ENCODE measurements around the gene DLG2.
A peak's percentile ranks its signal among the peaks of the same experiment; 100 is the strongest.

Gene DLG2

GRCh38 chr11:84871116-84871515 lies 756.0 kb downstream of the DLG2 start:
- no peak for DNase-seq (ENCODE audit: low read depth in 2 of 2)
- TF ChIP-seq CTCF (IDR thresholded peaks at IDR 0.05; ENCODE audit: low read depth, low read length), result no peak
- no peak overlapping the region for H3K4me3 ChIP-seq (replicated peaks in 1 of 2; ENCODE audit: low read depth in 2 of 2, low read length in 2 of 2)

- no peak overlapping the region for H3K4me3 ChIP-seq (replicated peaks in 1 of 2; ENCODE audit: low read depth in 2 of 2, low read length in 2 of 2)
- TF ChIP-seq CTCF (IDR thresholded peaks at IDR 0.05; ENCODE audit: low read depth, low read length), result no peak
- no peak for DNase-seq (ENCODE audit: low read depth in 2 of 2)
Observed at GRCh38 chr11:84870486-84870885, 756.7 kb downstream of the DLG2 start.

GRCh38 chr11:84866922-84867321 lies 760.2 kb downstream of the DLG2 start:
- DNase-seq (ENCODE audit: low read depth in 2 of 2), result no peak

GRCh38 chr11:84865791-84866535 lies 761.2 kb downstream of the DLG2 start:
- no peak for TF ChIP-seq CTCF (IDR thresholded peaks at IDR 0.05; ENCODE audit: low read depth, low read length)
- H3K4me3 ChIP-seq (replicated peaks in 1 of 2; ENCODE audit: low read depth in 2 of 2, low read length in 2 of 2), result no peak overlapping the region
- DNase-seq (ENCODE audit: low read depth in 2 of 2), result no peak

More at GRCh38 chr11:84866922-84867321, 760.2 kb downstream of the DLG2 start:
- no peak overlapping the region for H3K4me3 ChIP-seq (replicated peaks in 1 of 2; ENCODE audit: low read depth in 2 of 2, low read length in 2 of 2)
- no peak for TF ChIP-seq CTCF (IDR thresholded peaks at IDR 0.05; ENCODE audit: low read depth, low read length)

GRCh38 chr11:84865257-84865656 lies 761.9 kb downstream of the DLG2 start:
- DNase-seq (ENCODE audit: low read depth in 2 of 2), result peak in 1 of 2 donors; percentile 53
- H3K4me3 ChIP-seq (replicated peaks in 1 of 2; ENCODE audit: low read depth in 2 of 2, low read length in 2 of 2), result no peak overlapping the region
- TF ChIP-seq CTCF (IDR thresholded peaks at IDR 0.05; ENCODE audit: low read depth, low read length), result no peak

- no peak overlapping the region for H3K4me3 ChIP-seq (replicated peaks in 1 of 2; ENCODE audit: low read depth in 2 of 2, low read length in 2 of 2)
- peak in 1 of 2 donors; percentile 53 for DNase-seq (ENCODE audit: low read depth in 2 of 2)
- TF ChIP-seq CTCF (IDR thresholded peaks at IDR 0.05; ENCODE audit: low read depth, low read length), result no peak
Observed at GRCh38 chr11:84857746-84858145, 769.4 kb downstream of the DLG2 start.
